CD4-positive, alpha-beta memory T cell (primary cell): ENCODE measurements around the gene FANCE. TPM values are rescaled to one million over a fixed set of nuclear protein-coding genes. Genes with fewer than 3 reads are reported as not detected.

Experiments
- CTCF ChIA-PET: fragments of 350-600 bp; sonication (Branson Sonifier 250); formaldehyde crosslinking; loops from one replicate; lab custom pipeline; 2021; ENCODE audit warnings: inconsistent platforms; ENCODE audit not compliant: partially characterized antibody; lab: Charles Lee
- POLR2A ChIA-PET: fragments of 350-600 bp; sonication (Branson Sonifier 250); formaldehyde crosslinking; loops from one replicate; lab custom pipeline; 2021; ENCODE audit not compliant: partially characterized antibody; lab: Charles Lee
- DNase-seq, 5 donors: peaks; one replicate each; pipeline versions ENCODE4 v3.0.0 to v3.0.0-alpha.2; 2020 to 2022; ENCODE audit warnings: mixed read lengths in 1 of 5
- H3K27ac ChIP-seq: one replicate; pipeline ENCODE4 v1.7.0; 2013; ENCODE audit warnings: low read depth, low read length
- H3K27me3 ChIP-seq: 2 replicates; pipeline ENCODE4 v1.7.0; 2013; ENCODE audit warnings: mild to moderate bottlenecking, low read length, moderate library complexity; ENCODE audit not compliant: insufficient read depth
- H3K36me3 ChIP-seq: 2 replicates; pipeline ENCODE4 v1.7.0; 2013; ENCODE audit warnings: mild to moderate bottlenecking, low read length, moderate library complexity; ENCODE audit not compliant: insufficient read depth
- H3K4me1 ChIP-seq: 2 replicates; pipeline ENCODE4 v1.7.0; 2013; ENCODE audit warnings: mild to moderate bottlenecking, low read length, moderate library complexity; ENCODE audit not compliant: insufficient read depth
- H3K4me3 ChIP-seq, 2 donors: one replicate each; pipeline ENCODE4 v1.7.0; 2013; ENCODE audit warnings: low read length in 2 of 2, mild to moderate bottlenecking in 1 of 2
- H3K9me3 ChIP-seq, 2 donors: one replicate each; pipeline ENCODE4 v1.7.0; 2013; ENCODE audit warnings: low read length in 2 of 2, control low read depth in 1 of 2; ENCODE audit not compliant: control insufficient read depth in 1 of 2
- H3K27ac Mint-ChIP-seq, 7 donors: one replicate each; pipeline ENCODE4 v1.8.0; 2020 to 2021; ENCODE audit warnings: mixed read lengths in 7 of 7, mild to moderate bottlenecking in 6 of 7, inconsistent platforms in 3 of 7, moderate library complexity in 3 of 7
- H3K27me3 Mint-ChIP-seq, 2 donors: one replicate each; pipeline ENCODE4 v1.8.0; 2020 to 2021; ENCODE audit warnings: mixed read lengths in 2 of 2
- H3K36me3 Mint-ChIP-seq, 2 donors: one replicate each; pipeline ENCODE4 v1.8.0; 2020 to 2021; ENCODE audit warnings: mixed read lengths in 2 of 2, inconsistent platforms in 1 of 2, mild to moderate bottlenecking in 1 of 2
- H3K4me1 Mint-ChIP-seq, 4 donors: one replicate each; pipeline ENCODE4 v1.8.0; 2020 to 2021; ENCODE audit warnings: mixed read lengths in 4 of 4, mild to moderate bottlenecking in 1 of 4
- H3K4me3 Mint-ChIP-seq, 8 donors: one replicate each; pipeline ENCODE4 v1.8.0; 2020 to 2021; ENCODE audit warnings: mixed read lengths in 8 of 8, mild to moderate bottlenecking in 7 of 8, moderate library complexity in 6 of 8, inconsistent platforms in 3 of 8
- H3K9me3 Mint-ChIP-seq, 8 donors: one replicate each; pipeline ENCODE4 v1.8.0; 2020 to 2021; ENCODE audit warnings: mixed read lengths in 8 of 8, mild to moderate bottlenecking in 5 of 8, inconsistent platforms in 3 of 8, moderate library complexity in 1 of 8
- intact Hi-C: fragments of 100-400 bp; cut with micrococcal nuclease; formaldehyde crosslinking; loops from one replicate; pipeline ENCODE4 v1.15.1; 2023
- polyA plus RNA-seq, 2 donors: library from polyadenylated mRNA; unstranded; fragments of 300-500 nt; fragmentation: Illumina TruSeq; gene quantifications; one replicate each; pipeline ENCODE4 v1.2.3, GENCODE V29; 2021
- total RNA-seq, 2 experiments: library from RNA; stranded (reverse); gene quantifications; one replicate each; pipeline ENCODE4 v1.2.3, GENCODE V29; 2021

FANCE gene
- total and polyA plus RNA-seq, 4 experiments from 2014 or later = 5.4 to 9.0 (median 7.9) TPM

- H3K27me3 ChIP-seq = no peaks in the 10 kb centered on the region
- Mint-ChIP-seq H3K36me3 (peaks cover 0 to 4% of the 10 kb centered on the region in 2 donors), H3K27me3 (no peaks in the 10 kb centered on the region), H3K27ac (peak overlapping the region; percentile 42 to 85 (median 73)), H3K4me3 (peak overlapping the region in 2 of 8 donors; percentile 48 to 64), H3K4me1 (peaks cover 27 to 54% (median 40%) of the 10 kb centered on the region in 4 donors), H3K9me3 (no peaks in the 10 kb centered on the region)
- peaks cover 41% of the 10 kb centered on the region for H3K4me1 ChIP-seq
- H3K27ac ChIP-seq = no peak overlapping the region
- no peak overlapping the region for H3K4me3 ChIP-seq
- POLR2A ChIA-PET = interaction anchor here (0.7 to 7.5 kb wide), 13 partner anchors 19 to 152 kb away, joined by 3 to 107 read pairs (median 4); partner anchors contain the start of genes DEF6, PPARD and RPL10A
- H3K36me3 ChIP-seq = no peaks in the 10 kb centered on the region
- CTCF ChIA-PET = interaction anchor here (0.8 to 11.9 kb wide), 24 partner anchors 8 to 163 kb away, joined by 3 to 243 read pairs (median 4); partner anchors contain the start of genes DEF6, PPARD and RPL10A
- H3K9me3 ChIP-seq = no peaks in the 10 kb centered on the region
- DNase-seq = peak in 4 of 5 donors; percentile 73 to 77 (median 74)
- intact Hi-C loops = loop anchor here (1.0 kb wide), 5 partner anchors 30 to 152 kb away; partner anchors contain the start of genes DEF6 and PPARD
Observed at GRCh38 chr6:35449287-35449881, 2.8 kb upstream of the FANCE start.

- H3K27me3 Mint-ChIP-seq = no peaks in the 10 kb centered on the region
- DNase-seq = no peak
- Histone ChIP-seq H3K4me1 (peaks cover 40% of the 10 kb centered on the region), H3K9me3 (no peaks in the 10 kb centered on the region), H3K27me3 (no peaks in the 10 kb centered on the region), H3K27ac (peak overlapping the region; percentile 59), H3K36me3 (no peaks in the 10 kb centered on the region), H3K4me3 (peak overlapping the region in 1 of 2 donors; percentile 66)
- H3K4me1 Mint-ChIP-seq = peaks cover 29 to 53% (median 39%) of the 10 kb centered on the region in 4 donors
- H3K36me3 Mint-ChIP-seq = peaks cover 10 to 12% of the 10 kb centered on the region in 2 donors
- intact Hi-C loops = loop anchor here (1.0 to 5.0 kb wide), 2 partner anchors 17 to 286 kb away; partner anchors contain the start of genes ARMC12 and RPL10A
- H3K27ac Mint-ChIP-seq = peak overlapping the region; percentile 54 to 94 (median 89)
- peak overlapping the region; percentile 82 to 91 (median 87) for H3K4me3 Mint-ChIP-seq
- no peaks in the 10 kb centered on the region for H3K9me3 Mint-ChIP-seq
- ChIA-PET POLR2A (interaction anchor here (0.9 to 7.5 kb wide), 11 partner anchors 17 to 285 kb away, joined by 3 to 107 read pairs (median 7); partner anchors contain the start of genes ARMC12, DEF6, PPARD and RPL10A), CTCF (interaction anchor here (0.8 to 11.9 kb wide), 17 partner anchors 11 to 276 kb away, joined by 3 to 243 read pairs (median 4); partner anchors contain the start of genes DEF6, PPARD and RPL10A)
Observed at GRCh38 chr6:35451354-35452182, 570 bp upstream of the FANCE start.

DNA sequence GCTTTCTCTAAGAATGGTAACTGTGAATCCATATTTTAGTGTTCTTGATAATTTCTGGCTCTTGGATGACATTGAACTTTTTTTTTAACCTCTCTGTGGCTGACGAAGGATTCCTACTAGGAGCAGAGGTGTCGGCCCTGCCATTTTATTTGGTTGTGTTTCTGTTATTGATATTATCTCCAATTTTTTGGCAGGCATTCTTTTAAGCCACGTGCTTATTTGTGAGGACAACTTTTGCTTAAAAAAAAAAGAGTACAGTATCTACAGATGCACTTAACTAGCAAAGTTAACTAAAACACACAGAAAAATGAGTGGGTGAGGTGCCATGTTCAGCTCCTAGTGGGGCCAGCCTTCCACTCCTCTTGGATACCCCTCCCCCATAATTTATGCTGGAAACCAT is 1.1 kb downstream of the FANCE start:
- ChIA-PET CTCF (interaction anchor here (0.8 to 11.9 kb wide), 8 partner anchors 14 to 157 kb away, joined by 3 to 243 read pairs (median 6); partner anchors contain the start of genes DEF6, PPARD and RPL10A), POLR2A (interaction anchor here (0.7 to 7.5 kb wide), 6 partner anchors 15 to 143 kb away, joined by 3 to 107 read pairs (median 7); partner anchors contain the start of genes PPARD, RPL10A and TEAD3)
- DNase-seq = no peak
- Mint-ChIP-seq H3K9me3 (no peaks in the 10 kb centered on the region), H3K4me3 (peak overlapping the region; percentile 81 to 91 (median 86)), H3K27me3 (no peaks in the 10 kb centered on the region), H3K27ac (peak overlapping the region in 5 of 7 donors; percentile 4 to 83 (median 66)), H3K4me1 (peaks cover 29 to 53% (median 39%) of the 10 kb centered on the region in 4 donors), H3K36me3 (peaks cover 15 to 19% of the 10 kb centered on the region in 2 donors)
- Histone ChIP-seq H3K36me3 (peaks cover 6% of the 10 kb centered on the region), H3K27me3 (no peaks in the 10 kb centered on the region), H3K9me3 (no peaks in the 10 kb centered on the region), H3K27ac (peak overlapping the region; percentile 59), H3K4me1 (peaks cover 40% of the 10 kb centered on the region), H3K4me3 (peak overlapping the region in 1 of 2 donors; percentile 66)
- intact Hi-C loops = loop anchor here (5.0 kb wide), 1 partner anchor 284 kb away; the partner anchor contains the start of gene ARMC12

GRCh38 chr6:35454391-35455110 is 2.4 kb downstream of the FANCE start:
- intact Hi-C loops = loop anchor here (5.0 kb wide), 1 partner anchor 283 kb away; the partner anchor contains the start of gene ARMC12
- POLR2A ChIA-PET = interaction anchor here (1.3 to 7.5 kb wide), 3 partner anchors 14 to 112 kb away, joined by 3 to 107 read pairs (median 58); partner anchors contain the start of genes PPARD and RPL10A
- Mint-ChIP-seq H3K27me3 (no peaks in the 10 kb centered on the region), H3K27ac (peak overlapping the region in 3 of 7 donors; percentile 30 to 77 (median 52)), H3K4me3 (peak overlapping the region in 6 of 8 donors; percentile 14 to 91 (median 42)), H3K36me3 (peaks cover 24 to 26% of the 10 kb centered on the region in 2 donors), H3K9me3 (no peaks in the 10 kb centered on the region), H3K4me1 (peaks cover 28 to 49% (median 39%) of the 10 kb centered on the region in 4 donors)
- DNase-seq = no peak
- H3K9me3 ChIP-seq = no peaks in the 10 kb centered on the region
- H3K4me3 ChIP-seq = no peak overlapping the region
- no peaks in the 10 kb centered on the region for H3K27me3 ChIP-seq
- no peak overlapping the region for H3K27ac ChIP-seq
- peaks cover 12% of the 10 kb centered on the region for H3K36me3 ChIP-seq
- peaks cover 33% of the 10 kb centered on the region for H3K4me1 ChIP-seq
- CTCF ChIA-PET = interaction anchor here (0.6 to 9.7 kb wide), 6 partner anchors 12 to 158 kb away, joined by 3 to 158 read pairs (median 6); partner anchors contain the start of genes DEF6, PPARD and RPL10A

DNA sequence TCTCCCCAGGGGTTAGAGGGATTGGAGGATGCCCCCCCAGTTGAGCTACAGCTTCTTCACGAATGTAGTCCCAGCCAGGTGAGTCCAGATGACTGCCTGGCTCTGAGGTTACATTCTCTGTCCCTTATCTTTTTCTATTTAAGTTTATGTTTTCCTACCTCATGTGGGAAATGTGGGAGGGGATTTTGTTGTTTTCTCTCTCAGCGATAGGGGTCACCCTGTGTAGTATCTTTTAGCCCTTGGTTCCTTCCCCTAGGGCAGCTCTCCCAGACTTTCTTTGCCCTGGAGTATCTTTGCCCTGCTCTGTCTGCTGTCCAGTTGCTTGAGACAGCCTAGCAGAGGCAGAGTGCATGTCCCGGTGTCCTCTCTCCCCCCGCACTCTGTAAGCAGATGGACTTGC is 5.8 kb downstream of the FANCE start:
- Histone ChIP-seq H3K9me3 (no peaks in the 10 kb centered on the region), H3K36me3 (peaks cover 14% of the 10 kb centered on the region), H3K4me3 (no peak overlapping the region), H3K27me3 (no peaks in the 10 kb centered on the region), H3K4me1 (peaks cover 19% of the 10 kb centered on the region), H3K27ac (no peak overlapping the region)
- ChIA-PET CTCF (interaction anchor here (0.8 to 2.5 kb wide), 5 partner anchors 8 to 116 kb away, joined by 3 to 8 read pairs (median 4); no protein-coding TSS in a partner anchor), POLR2A (interaction anchor here (0.6 to 1.7 kb wide), 2 partner anchors 10 to 101 kb away, joined by 4 to 8 read pairs; partner anchors contain the start of gene RPL10A)
- Mint-ChIP-seq H3K27me3 (no peaks in the 10 kb centered on the region), H3K27ac (peak overlapping the region in 2 of 7 donors; percentile 46 to 60), H3K4me3 (peak overlapping the region in 1 of 8 donors; percentile 40), H3K36me3 (peaks cover 34 to 37% of the 10 kb centered on the region in 2 donors), H3K4me1 (peaks cover 16 to 29% (median 21%) of the 10 kb centered on the region in 4 donors), H3K9me3 (no peaks in the 10 kb centered on the region)
- intact Hi-C loops = no loop called here
- no peak for DNase-seq

GRCh38 chr6:35461270-35461669 is 9.1 kb downstream of the FANCE start:
- Histone ChIP-seq H3K4me3 (no peak overlapping the region), H3K27ac (no peak overlapping the region), H3K4me1 (no peaks in the 10 kb centered on the region), H3K9me3 (no peaks in the 10 kb centered on the region), H3K27me3 (no peaks in the 10 kb centered on the region), H3K36me3 (peaks cover 18% of the 10 kb centered on the region)
- intact Hi-C loops = no loop called here
- no peak overlapping the region for H3K4me3 Mint-ChIP-seq
- no peaks in the 10 kb centered on the region for H3K27me3 Mint-ChIP-seq
- ChIA-PET CTCF (interaction anchor here (1.1 kb wide), 1 partner anchor 90 kb away, joined by 5 read pairs; no protein-coding TSS in a partner anchor), POLR2A (interaction anchor here (0.7 kb wide), 1 partner anchor 46 kb away, joined by 3 read pairs; no protein-coding TSS in a partner anchor)
- H3K36me3 Mint-ChIP-seq = peaks cover 28 to 29% of the 10 kb centered on the region in 2 donors
- H3K27ac Mint-ChIP-seq = peak overlapping the region in 1 of 7 donors; percentile 32
- H3K9me3 Mint-ChIP-seq = no peaks in the 10 kb centered on the region
- DNase-seq = no peak
- peaks cover 1 to 5% (median 2%) of the 10 kb centered on the region in 4 donors for H3K4me1 Mint-ChIP-seq
